Neural crest cell (in vitro differentiated cells): ENCODE measurements around the gene DNAH1. TPM values are rescaled to one million over a fixed set of nuclear protein-coding genes. Genes with fewer than 3 reads are reported as not detected.

ENCODE experiments used
- DNase-seq: peaks from one replicate; pipeline ENCODE4 v3.0.0; 2021; ENCODE audit warnings: low read depth, mixed read lengths, low spot score
- H3K27ac Mint-ChIP-seq: one replicate; pipeline ENCODE4 v1.8.0; 2021; ENCODE audit warnings: mild to moderate bottlenecking, mixed read lengths; ENCODE audit not compliant: unreplicated experiment
- H3K27me3 Mint-ChIP-seq: 2 replicates; pipeline ENCODE4 v1.8.0; 2021; ENCODE audit warnings: low read depth, mild to moderate bottlenecking, mixed read lengths
- H3K36me3 Mint-ChIP-seq: 2 replicates; pipeline ENCODE4 v1.8.0; 2021; ENCODE audit warnings: low read depth, mild to moderate bottlenecking, mixed read lengths
- H3K4me1 Mint-ChIP-seq: 2 replicates; pipeline ENCODE4 v1.8.0; 2021; ENCODE audit warnings: mixed read lengths
- H3K4me3 Mint-ChIP-seq: one replicate; pipeline ENCODE4 v1.8.0; 2021; ENCODE audit warnings: mild to moderate bottlenecking, mixed read lengths
- H3K9me3 Mint-ChIP-seq: 2 replicates; pipeline ENCODE4 v1.8.0; 2021; ENCODE audit warnings: mixed read lengths
- CTCF ChIP-seq: fragments of 200-600 bp; sonication (generic); conservative IDR thresholded peaks from 2 replicates; pipeline ENCODE4 v1.5.0; 2021; ENCODE audit warnings: antibody characterized with exemption, mild to moderate bottlenecking
- total RNA-seq: library from RNA; stranded (reverse); gene quantifications from 2 replicates; pipeline ENCODE4 v1.2.1, GENCODE V29; 2021

DNAH1 gene
- total RNA-seq, 1 donor from 2014 or later, result 3.2 TPM

GRCh38 chr3:52341123-52341522 lies 25.0 kb downstream of the DNAH1 start:
- H3K9me3 Mint-ChIP-seq, result no peaks in the 10 kb centered on the region
- no peaks in the 10 kb centered on the region for H3K36me3 Mint-ChIP-seq
- no peak overlapping the region for H3K27ac Mint-ChIP-seq
- no peaks in the 10 kb centered on the region for H3K27me3 Mint-ChIP-seq
- no peak for DNase-seq
- no peak overlapping the region for H3K4me3 Mint-ChIP-seq
- no peak for TF ChIP-seq CTCF
- H3K4me1 Mint-ChIP-seq, result peaks cover 4% of the 10 kb centered on the region

GRCh38 chr3:52343946-52344600 lies 28.0 kb downstream of the DNAH1 start:
- Mint-ChIP-seq H3K27ac (no peak overlapping the region), H3K36me3 (no peaks in the 10 kb centered on the region), H3K4me3 (no peak overlapping the region), H3K27me3 (no peaks in the 10 kb centered on the region), H3K4me1 (peaks cover 4% of the 10 kb centered on the region), H3K9me3 (no peaks in the 10 kb centered on the region)
- DNase-seq, result no peak
- TF ChIP-seq CTCF, result no peak

GRCh38 chr3:52345521-52346109 lies 29.5 kb downstream of the DNAH1 start:
- Mint-ChIP-seq H3K36me3 (no peaks in the 10 kb centered on the region), H3K27me3 (no peaks in the 10 kb centered on the region), H3K4me3 (no peak overlapping the region), H3K9me3 (no peaks in the 10 kb centered on the region), H3K4me1 (no peaks in the 10 kb centered on the region), H3K27ac (no peak overlapping the region)
- DNase-seq, result no peak
- TF ChIP-seq CTCF, result no peak

GRCh38 chr3:52346623-52347530 lies 30.8 kb downstream of the DNAH1 start:
- TF ChIP-seq CTCF, result no peak
- H3K4me3 Mint-ChIP-seq, result no peak overlapping the region
- DNase-seq, result no peak
- no peaks in the 10 kb centered on the region for H3K9me3 Mint-ChIP-seq
- H3K27me3 Mint-ChIP-seq, result no peaks in the 10 kb centered on the region
- no peak overlapping the region for H3K27ac Mint-ChIP-seq
- no peaks in the 10 kb centered on the region for H3K4me1 Mint-ChIP-seq
- no peaks in the 10 kb centered on the region for H3K36me3 Mint-ChIP-seq

GRCh38 chr3:52347716-52348635 lies 31.9 kb downstream of the DNAH1 start:
- no peaks in the 10 kb centered on the region for H3K27me3 Mint-ChIP-seq
- no peak for DNase-seq
- H3K9me3 Mint-ChIP-seq, result no peaks in the 10 kb centered on the region
- H3K4me3 Mint-ChIP-seq, result no peak overlapping the region
- TF ChIP-seq CTCF, result no peak
- H3K36me3 Mint-ChIP-seq, result no peaks in the 10 kb centered on the region
- H3K27ac Mint-ChIP-seq, result peak overlapping the region; percentile 78
- H3K4me1 Mint-ChIP-seq, result no peaks in the 10 kb centered on the region
